ENCODE data around the gene CCDC149. TPM values are rescaled to one million over a fixed set of nuclear protein-coding genes. Genes with fewer than 3 reads are reported as not detected.
A peak's percentile ranks its signal among the peaks of the same experiment; 100 is the strongest.

The CCDC149 gene
- total RNA-seq, 1 donor from 2014 or later = 21.5 TPM

- H3K9me3 Mint-ChIP-seq (ENCODE audit: low read depth) = peaks cover 3% of the 10 kb centered on the region
- H3K36me3 Mint-ChIP-seq (ENCODE audit: low read depth) = peaks cover 14% of the 10 kb centered on the region
- no peak overlapping the region for H3K4me3 Mint-ChIP-seq (ENCODE audit: unreplicated experiment)
- peaks cover 5% of the 10 kb centered on the region for H3K4me1 Mint-ChIP-seq (ENCODE audit: low read depth)
- DNase-seq (ENCODE audit: low spot score) = no peak
- no peak overlapping the region for H3K27ac Mint-ChIP-seq (ENCODE audit: unreplicated experiment)
- TF ChIP-seq CTCF (IDR thresholded peaks at IDR 0.05) = no peak
- no peaks in the 10 kb centered on the region for H3K27me3 Mint-ChIP-seq (ENCODE audit: low read depth)
Observed at GRCh38 chr4:24842356-24842755, 70.5 kb downstream of the CCDC149 start.

- no peak for TF ChIP-seq CTCF (IDR thresholded peaks at IDR 0.05)
- H3K4me1 Mint-ChIP-seq (ENCODE audit: low read depth) = peaks cover 16% of the 10 kb centered on the region
- H3K36me3 Mint-ChIP-seq (ENCODE audit: low read depth) = peaks cover 15% of the 10 kb centered on the region
- no peak for DNase-seq (ENCODE audit: low spot score)
- H3K27ac Mint-ChIP-seq (ENCODE audit: unreplicated experiment) = no peak overlapping the region
- H3K9me3 Mint-ChIP-seq (ENCODE audit: low read depth) = peaks cover 3% of the 10 kb centered on the region
- H3K4me3 Mint-ChIP-seq (ENCODE audit: unreplicated experiment) = no peak overlapping the region
- no peaks in the 10 kb centered on the region for H3K27me3 Mint-ChIP-seq (ENCODE audit: low read depth)
Observed at GRCh38 chr4:24840826-24841543, 71.9 kb downstream of the CCDC149 start.

GRCh38 chr4:24840362-24840761 is 72.5 kb downstream of the CCDC149 start:
- no peak for TF ChIP-seq CTCF (IDR thresholded peaks at IDR 0.05)
- Mint-ChIP-seq H3K36me3 (ENCODE audit: low read depth) (peaks cover 15% of the 10 kb centered on the region), H3K27ac (ENCODE audit: unreplicated experiment) (no peak overlapping the region), H3K4me1 (ENCODE audit: low read depth) (peaks cover 16% of the 10 kb centered on the region), H3K27me3 (ENCODE audit: low read depth) (no peaks in the 10 kb centered on the region), H3K9me3 (ENCODE audit: low read depth) (peaks cover 3% of the 10 kb centered on the region), H3K4me3 (ENCODE audit: unreplicated experiment) (no peak overlapping the region)
- no peak for DNase-seq (ENCODE audit: low spot score)

GRCh38 chr4:24837781-24838180 is 75.1 kb downstream of the CCDC149 start:
- no peak for DNase-seq (ENCODE audit: low spot score)
- Mint-ChIP-seq H3K4me1 (ENCODE audit: low read depth) (peaks cover 16% of the 10 kb centered on the region), H3K27me3 (ENCODE audit: low read depth) (no peaks in the 10 kb centered on the region), H3K27ac (ENCODE audit: unreplicated experiment) (no peak overlapping the region), H3K9me3 (ENCODE audit: low read depth) (peaks cover 3% of the 10 kb centered on the region), H3K36me3 (ENCODE audit: low read depth) (peaks cover 19% of the 10 kb centered on the region), H3K4me3 (ENCODE audit: unreplicated experiment) (no peak overlapping the region)
- TF ChIP-seq CTCF (IDR thresholded peaks at IDR 0.05) = no peak

GRCh38 chr4:24837336-24837735 is 75.5 kb downstream of the CCDC149 start:
- Mint-ChIP-seq H3K27ac (ENCODE audit: unreplicated experiment) (peak overlapping the region; percentile 52), H3K4me3 (ENCODE audit: unreplicated experiment) (no peak overlapping the region), H3K9me3 (ENCODE audit: low read depth) (peaks cover 3% of the 10 kb centered on the region), H3K4me1 (ENCODE audit: low read depth) (peaks cover 16% of the 10 kb centered on the region), H3K36me3 (ENCODE audit: low read depth) (peaks cover 19% of the 10 kb centered on the region), H3K27me3 (ENCODE audit: low read depth) (no peaks in the 10 kb centered on the region)
- no peak for DNase-seq (ENCODE audit: low spot score)
- no peak for TF ChIP-seq CTCF (IDR thresholded peaks at IDR 0.05)
